HepG2 (cell line): ENCODE results near the gene HYAL1. TPM values are rescaled to one million over a fixed set of nuclear protein-coding genes. Genes with fewer than 3 reads are reported as not detected.
A peak's percentile ranks its signal among the peaks of the same experiment; 100 is the strongest.

Experiments
- CBX2 ChIP-seq, 2 experiments: fragments of 200-600 bp in 1 of 2; sonication (generic); formaldehyde crosslinking in 1 of 2; IDR thresholded peaks; 2 replicates each; pipeline versions ENCODE4 v1.7.0 to v1.8.1; 2018 to 2022; ENCODE audit warnings: low read depth in 2 of 2, low read length in 1 of 2, mild to moderate bottlenecking in 1 of 2, missing genetic modification reagents in 1 of 2
- HNRNPLL ChIP-seq: fragments of 200-400 bp; formaldehyde crosslinking; IDR thresholded peaks from 2 replicates; pipeline ENCODE4 v1.6.1; 2017; ENCODE audit warnings: mild to moderate bottlenecking, low read depth, low read length; ENCODE audit not compliant: poor library complexity, severe bottlenecking
- NFAT5 ChIP-seq: sonication (generic); formaldehyde crosslinking; IDR thresholded peaks from 2 replicates; pipeline ENCODE4 v1.4.0; 2020; ENCODE audit warnings: missing genetic modification reagents
- PTBP1 ChIP-seq: fragments of 200-400 bp; formaldehyde crosslinking; IDR thresholded peaks from 2 replicates; pipeline ENCODE4 v1.6.1; 2018; ENCODE audit warnings: low read length, low read depth; ENCODE audit not compliant: poor library complexity, severe bottlenecking
- SATB2 ChIP-seq: sonication (generic); formaldehyde crosslinking; IDR thresholded peaks from 2 replicates; pipeline ENCODE4 v1.5.0; 2020; ENCODE audit warnings: missing genetic modification reagents
- TBX3 ChIP-seq: fragments of 450-650 bp; IDR thresholded peaks from 2 replicates; pipeline ENCODE4 v1.6.1; 2017; ENCODE audit warnings: antibody characterized with exemption, mild to moderate bottlenecking, inconsistent platforms, borderline replicate concordance
- ZBED4 ChIP-seq: sonication (generic); formaldehyde crosslinking; IDR thresholded peaks from 2 replicates; pipeline ENCODE4 v1.4.0; 2020; ENCODE audit warnings: missing genetic modification reagents, borderline replicate concordance
- ZKSCAN1 ChIP-seq: fragments of 150-350 bp; IDR thresholded peaks from 2 replicates; pipeline ENCODE4 v1.6.1; 2014; ENCODE audit warnings: low read length
- ZNF138 ChIP-seq: sonication (generic); formaldehyde crosslinking; IDR thresholded peaks from 2 replicates; pipeline ENCODE4 v1.5.0; 2020; ENCODE audit warnings: mild to moderate bottlenecking, low read depth, missing genetic modification reagents
- ZNF501 ChIP-seq: sonication (generic); formaldehyde crosslinking; IDR thresholded peaks from 2 replicates; pipeline ENCODE4 v1.5.1; 2020; ENCODE audit warnings: mild to moderate bottlenecking, moderate library complexity, missing genetic modification reagents
- ZNF614 ChIP-seq: IDR thresholded peaks from 2 replicates; pipeline ENCODE4 v1.6.1; 2018; ENCODE audit warnings: missing biosample characterization, missing genetic modification reagents, inconsistent platforms, borderline replicate concordance
- ZNF737 ChIP-seq: sonication (generic); formaldehyde crosslinking; IDR thresholded peaks from 2 replicates; pipeline ENCODE4 v1.5.0; 2020; ENCODE audit warnings: missing genetic modification reagents, mild to moderate bottlenecking, borderline replicate concordance
- ZNF772 ChIP-seq: sonication (generic); formaldehyde crosslinking; IDR thresholded peaks from 2 replicates; pipeline ENCODE4 v1.5.0; 2020; ENCODE audit warnings: mild to moderate bottlenecking, missing genetic modification reagents
- polyA plus RNA-seq, 8 experiments: library from polyadenylated mRNA; depleted of rRNA in 3 of 8; stranded (reverse) in 7 of 8; unstranded in 1 of 8; fragments of >200 nt; fragmentation: Illumina TruSeq in 4 of 8; extraction: Trizol in 4 of 8; gene quantifications; 2 replicates each; pipeline versions ENCODE4 v1.2.1 to v1.2.3, GENCODE V29; 2011 to 2016; ENCODE audit warnings: low read depth in 4 of 8, missing spikeins in 1 of 8, mixed read lengths in 1 of 8; ENCODE audit not compliant: insufficient read depth in 1 of 8
- total RNA-seq, 5 experiments: library from RNA; depleted of rRNA; stranded (reverse); fragments of >200 nt; fragmentation: Illumina TruSeq; extraction: Trizol; gene quantifications; 2 replicates each; pipeline ENCODE4 v1.2.3, GENCODE V29; 2016; ENCODE audit warnings: low read depth in 1 of 5
- TF ChIP-seq, protein P1 (sequence below): sonication (generic); formaldehyde crosslinking; IDR thresholded peaks from 2 replicates; pipeline ENCODE4 v1.5.0; 2020; ENCODE audit warnings: mild to moderate bottlenecking, missing genetic modification reagents
- TF ChIP-seq, protein P2 (sequence below): sonication (generic); formaldehyde crosslinking; IDR thresholded peaks from 2 replicates; pipeline ENCODE4 v1.8.0; 2022; ENCODE audit warnings: mild to moderate bottlenecking, missing genetic modification reagents, moderate library complexity

HYAL1 gene
- total and polyA plus RNA-seq, 2 of the 13 experiments (the other 11 are each of a cell fraction or from before 2014, with no cell fraction given): 76.5 to 193 TPM

GRCh38 chr3:50319894-50320625, 16.7 kb upstream of the HYAL1 start (continued):
- TF ChIP-seq NFAT5 (CRISPR knock-in tag): no peak
- TF ChIP-seq ZNF501: peak; percentile 41; the same call in 1 of the 2 replicates
- no peak for TF ChIP-seq ZKSCAN1
- 0 out of 2 replicates have a peak, but pooled peaks have one; percentile 35 for TF ChIP-seq ZNF737 (CRISPR knock-in tag)
- no peak for TF ChIP-seq CBX2 (IDR thresholded peaks at IDR 0.05; ENCODE audit: low read depth, low read length)
- TF ChIP-seq CBX2 (CRISPR knock-in tag; IDR thresholded peaks at IDR 0.05; ENCODE audit: low read depth): no peak
- no peak for TF ChIP-seq PTBP1
- TF ChIP-seq ZNF138 (CRISPR knock-in tag): peak; percentile 53; the same call in 1 of the 2 replicates
- TF ChIP-seq TBX3: no peak
- TF ChIP-seq ZNF772 (CRISPR knock-in tag): no peak
- no peak for TF ChIP-seq SATB2
- TF ChIP-seq, protein P1, sequence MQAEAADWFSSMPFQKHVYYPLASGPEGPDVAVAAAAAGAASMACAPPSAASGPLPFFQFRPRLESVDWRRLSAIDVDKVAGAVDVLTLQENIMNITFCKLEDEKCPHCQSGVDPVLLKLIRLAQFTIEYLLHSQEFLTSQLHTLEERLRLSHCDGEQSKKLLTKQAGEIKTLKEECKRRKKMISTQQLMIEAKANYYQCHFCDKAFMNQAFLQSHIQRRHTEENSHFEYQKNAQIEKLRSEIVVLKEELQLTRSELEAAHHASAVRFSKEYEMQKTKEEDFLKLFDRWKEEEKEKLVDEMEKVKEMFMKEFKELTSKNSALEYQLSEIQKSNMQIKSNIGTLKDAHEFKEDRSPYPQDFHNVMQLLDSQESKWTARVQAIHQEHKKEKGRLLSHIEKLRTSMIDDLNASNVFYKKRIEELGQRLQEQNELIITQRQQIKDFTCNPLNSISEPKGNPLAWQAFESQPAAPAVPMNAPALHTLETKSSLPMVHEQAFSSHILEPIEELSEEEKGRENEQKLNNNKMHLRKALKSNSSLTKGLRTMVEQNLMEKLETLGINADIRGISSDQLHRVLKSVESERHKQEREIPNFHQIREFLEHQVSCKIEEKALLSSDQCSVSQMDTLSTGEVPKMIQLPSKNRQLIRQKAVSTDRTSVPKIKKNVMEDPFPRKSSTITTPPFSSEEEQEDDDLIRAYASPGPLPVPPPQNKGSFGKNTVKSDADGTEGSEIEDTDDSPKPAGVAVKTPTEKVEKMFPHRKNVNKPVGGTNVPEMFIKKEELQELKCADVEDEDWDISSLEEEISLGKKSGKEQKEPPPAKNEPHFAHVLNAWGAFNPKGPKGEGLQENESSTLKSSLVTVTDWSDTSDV (CRISPR knock-in tag): no peak
- TF ChIP-seq, protein P2, sequence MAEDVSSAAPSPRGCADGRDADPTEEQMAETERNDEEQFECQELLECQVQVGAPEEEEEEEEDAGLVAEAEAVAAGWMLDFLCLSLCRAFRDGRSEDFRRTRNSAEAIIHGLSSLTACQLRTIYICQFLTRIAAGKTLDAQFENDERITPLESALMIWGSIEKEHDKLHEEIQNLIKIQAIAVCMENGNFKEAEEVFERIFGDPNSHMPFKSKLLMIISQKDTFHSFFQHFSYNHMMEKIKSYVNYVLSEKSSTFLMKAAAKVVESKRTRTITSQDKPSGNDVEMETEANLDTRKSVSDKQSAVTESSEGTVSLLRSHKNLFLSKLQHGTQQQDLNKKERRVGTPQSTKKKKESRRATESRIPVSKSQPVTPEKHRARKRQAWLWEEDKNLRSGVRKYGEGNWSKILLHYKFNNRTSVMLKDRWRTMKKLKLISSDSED: no peak
- TF ChIP-seq HNRNPLL: no peak
- TF ChIP-seq ZBED4: no peak
- no peak for TF ChIP-seq ZNF614 (CRISPR knock-in tag)
